OCI-LY3 (cell line): ENCODE measurements around the gene S1PR1.

Source experiments
- H2AFZ ChIP-seq: fragments of 200-600, 300-600 bp; shearing (Covaris generic); 2 replicates; pipeline ENCODE4 v1.6.0; 2014; ENCODE audit warnings: antibody characterized with exemption, low read depth, low read length
- H3K27ac ChIP-seq: fragments of 200-600, 300-600 bp; sonication (generic); 2 replicates; pipeline ENCODE4 v1.5.1; 2014; ENCODE audit warnings: mild to moderate bottlenecking, low read length, moderate library complexity, mixed read lengths
- H3K27me3 ChIP-seq: fragments of 200-600, 300-600 bp; sonication (generic); 2 replicates; pipeline ENCODE4 v1.6.1; 2014; ENCODE audit warnings: low read depth, low read length, mixed read lengths
- H3K36me3 ChIP-seq: fragments of 200-600, 300-600 bp; sonication (generic); replicated peaks from 2 replicates; pipeline ENCODE3; 2014; ENCODE audit warnings: low read depth, low read length, mixed read lengths
- H3K4me1 ChIP-seq: fragments of 300-600, 200-600 bp; sonication (generic); 2 replicates; pipeline ENCODE4 v1.6.1; 2014; ENCODE audit warnings: low read length, mixed read lengths
- H3K4me2 ChIP-seq: fragments of 200-600, 300-600 bp; sonication (generic); 2 replicates; pipeline ENCODE4 v1.6.1; 2014; ENCODE audit warnings: low read length, mixed read lengths
- H3K4me3 ChIP-seq: fragments of 300-600, 200-600 bp; sonication (generic); 2 replicates; pipeline ENCODE4 v1.5.1; 2014; ENCODE audit warnings: antibody characterized with exemption, mild to moderate bottlenecking, low read length, moderate library complexity
- H3K79me2 ChIP-seq: fragments of 300-600, 200-600 bp; shearing (Covaris generic); 2 replicates; pipeline ENCODE4 v1.6.1; 2014; ENCODE audit warnings: mild to moderate bottlenecking, low read length, mixed read lengths
- H3K9ac ChIP-seq: fragments of 300-600, 200-600 bp; shearing (Covaris generic); 2 replicates; pipeline ENCODE4 v1.6.0; 2014; ENCODE audit warnings: mild to moderate bottlenecking, low read length, moderate library complexity
- H3K9me3 ChIP-seq: fragments of 200-600, 300-600 bp; shearing (Covaris generic); 2 replicates; pipeline ENCODE4 v1.6.1; 2014; ENCODE audit warnings: low read length, mixed read lengths; ENCODE audit not compliant: insufficient read depth
- H4K20me1 ChIP-seq: fragments of 200-600, 300-600 bp; sonication (generic); 2 replicates; pipeline ENCODE4 v1.6.1; 2016; ENCODE audit warnings: low read length, mixed read lengths; ENCODE audit not compliant: insufficient read depth
- CTCF ChIP-seq: fragments of 200-600, 300-600 bp; sonication (generic); IDR thresholded peaks from 2 replicates; pipeline ENCODE4 v1.5.1; 2014; ENCODE audit warnings: antibody characterized with exemption, low read length, low read depth
- EZH2phosphoT487 ChIP-seq: fragments of 200-600 bp; shearing (Covaris generic); IDR thresholded peaks from 2 replicates; pipeline ENCODE4 v1.6.1; 2018; ENCODE audit warnings: antibody characterized with exemption, mixed run types, low read depth

Gene S1PR1

GRCh38 chr1:101260556-101261350 lies 23.9 kb downstream of the S1PR1 start:
- Histone ChIP-seq H3K9me3 (no peaks in the 10 kb centered on the region), H2AFZ (no peak overlapping the region), H4K20me1 (no peaks in the 10 kb centered on the region), H3K4me2 (no peak overlapping the region), H3K4me3 (no peak overlapping the region), H3K79me2 (no peaks in the 10 kb centered on the region), H3K27me3 (peaks cover 4% of the 10 kb centered on the region; the same call in 1 of the 2 replicates), H3K27ac (no peak overlapping the region), H3K36me3 (no peaks in the 10 kb centered on the region), H3K4me1 (peaks cover 10% of the 10 kb centered on the region; the same call in 1 of the 2 replicates), H3K9ac (no peak overlapping the region)
- TF ChIP-seq CTCF (no peak), EZH2phosphoT487 (no peak)

- H3K9me3 ChIP-seq: no peaks in the 10 kb centered on the region
- H3K36me3 ChIP-seq: no peaks in the 10 kb centered on the region
- peaks cover 10% of the 10 kb centered on the region; the same call in 1 of the 2 replicates for H3K4me1 ChIP-seq
- peaks cover 4% of the 10 kb centered on the region; the same call in 1 of the 2 replicates for H3K27me3 ChIP-seq
- H3K79me2 ChIP-seq: no peaks in the 10 kb centered on the region
- no peak overlapping the region for H3K4me3 ChIP-seq
- no peak overlapping the region for H3K4me2 ChIP-seq
- H3K27ac ChIP-seq: no peak overlapping the region
- no peak overlapping the region for H3K9ac ChIP-seq
- H2AFZ ChIP-seq: no peak overlapping the region
- TF ChIP-seq EZH2phosphoT487 (no peak), CTCF (no peak)
- H4K20me1 ChIP-seq: no peaks in the 10 kb centered on the region
These were observed 24.8 kb downstream of the S1PR1 start for GRCh38 chr1:101261623-101262022.

- Histone ChIP-seq H3K4me3 (no peak overlapping the region), H4K20me1 (no peaks in the 10 kb centered on the region), H3K4me2 (no peak overlapping the region), H3K27me3 (peaks cover 4% of the 10 kb centered on the region; the same call in 1 of the 2 replicates), H3K9ac (no peak overlapping the region), H2AFZ (no peak overlapping the region), H3K27ac (no peak overlapping the region), H3K79me2 (no peaks in the 10 kb centered on the region), H3K9me3 (no peaks in the 10 kb centered on the region), H3K4me1 (peaks cover 10% of the 10 kb centered on the region; the same call in 1 of the 2 replicates), H3K36me3 (no peaks in the 10 kb centered on the region)
- TF ChIP-seq CTCF (no peak), EZH2phosphoT487 (no peak)
These were observed 25.2 kb downstream of the S1PR1 start for GRCh38 chr1:101262060-101262459.

GRCh38 chr1:101262630-101263348 lies 26.0 kb downstream of the S1PR1 start:
- H3K4me2 ChIP-seq: no peak overlapping the region
- H3K27ac ChIP-seq: no peak overlapping the region
- no peaks in the 10 kb centered on the region for H3K79me2 ChIP-seq
- H2AFZ ChIP-seq: no peak overlapping the region
- peaks cover 10% of the 10 kb centered on the region; the same call in 1 of the 2 replicates for H3K4me1 ChIP-seq
- peaks cover 4% of the 10 kb centered on the region; the same call in 1 of the 2 replicates for H3K27me3 ChIP-seq
- no peaks in the 10 kb centered on the region for H3K36me3 ChIP-seq
- TF ChIP-seq EZH2phosphoT487: no peak
- TF ChIP-seq CTCF: no peak
- no peak overlapping the region for H3K9ac ChIP-seq
- H3K9me3 ChIP-seq: no peaks in the 10 kb centered on the region
- no peaks in the 10 kb centered on the region for H4K20me1 ChIP-seq
- H3K4me3 ChIP-seq: no peak overlapping the region
